Adrenal gland (tissue), 12 donors: ENCODE results near the gene REG1A. TPM values are rescaled to one million over a fixed set of nuclear protein-coding genes. Genes with fewer than 3 reads are reported as not detected.

Source experiments
- DNase-seq, 7 donors: peaks; one replicate each; pipeline ENCODE4 v3.0.0-alpha.2; 2019 to 2020
- H3K27ac ChIP-seq, 5 donors: fragments of 200-600 bp; sonication (generic) in 4 of 5; 1 replicate in 3 of 5; 2 replicates in 2 of 5; pipeline versions ENCODE4 v1.5.1 to v1.8.0; 2016 to 2020; ENCODE audit warnings: mild to moderate bottlenecking in 1 of 5
- H3K27me3 ChIP-seq: fragments of 200-600 bp; 2 replicates; pipeline ENCODE4 v1.8.0; 2021
- H3K36me3 ChIP-seq, 2 donors: fragments of 200-600 bp; replicated peaks in 1 of 2; 1 replicate in 1 of 2; 2 replicates in 1 of 2; pipeline versions ENCODE4 v1.5.1 to v1.8.0; 2018 to 2022
- H3K4me1 ChIP-seq, 2 donors: fragments of 200-600 bp; replicated peaks in 1 of 2; 1 replicate in 1 of 2; 2 replicates in 1 of 2; pipeline versions ENCODE4 v1.5.1 to v1.8.0; 2018 to 2021
- H3K4me3 ChIP-seq, 4 donors: fragments of 200-600 bp; sonication (generic) in 3 of 4; one replicate each; pipeline ENCODE4 v1.5.1; 2016 to 2018
- H3K9me3 ChIP-seq, 3 donors: fragments of 200-600 bp; sonication (generic) in 1 of 3; replicated peaks in 1 of 3; 1 replicate in 2 of 3; 2 replicates in 1 of 3; pipeline versions ENCODE4 v1.5.1 to v1.8.0; 2016 to 2021
- CTCF ChIP-seq, 6 experiments: fragments of 450-650 bp in 4 of 6; fragments of 200-600 bp in 2 of 6; sonication (generic) in 1 of 6; IDR thresholded peaks; 1 replicate in 5 of 6; 2 replicates in 1 of 6; pipeline versions ENCODE4 v1.5.1 to v1.8.0; 2016 to 2021; ENCODE audit warnings: antibody characterized with exemption in 6 of 6, mild to moderate bottlenecking in 2 of 6, moderate library complexity in 1 of 6
- POLR2A ChIP-seq, 2 donors: fragments of 450-650 bp; IDR thresholded peaks; one replicate each; pipeline ENCODE4 v1.6.1; 2017; ENCODE audit warnings: antibody characterized with exemption in 2 of 2, mild to moderate bottlenecking in 2 of 2, moderate library complexity in 1 of 2
- WGBS, 4 donors: extraction: QIAGEN DNeasy Blood & Tissue Kit in 2 of 4; methylation state at CpG; one replicate each; pipeline versions ENCODE4 v1.1.5 to v1.1.7; 2013 to 2017; 5-methylcytosine and 5-hydroxymethylcytosine counted together
- intact Hi-C, 2 donors: fragments of 100-400 bp; cut with DNase I; formaldehyde crosslinking; loops; one replicate each; pipeline versions ENCODE4 v1.14.1 to v1.15.0; 2022 to 2023
- polyA plus RNA-seq, 3 donors: library from polyadenylated mRNA; stranded (reverse); fragments of 200-250 nt in 2 of 3; fragments of 350-450 nt in 1 of 3; fragmentation: Illumina TruSeq in 1 of 3; extraction: RNeasy Lipid Tissue Mini Kit (QIAGEN cat#74804) in 1 of 3; gene quantifications; one replicate each; pipeline ENCODE4 v1.2.3, GENCODE V29; 2013 to 2014
- total RNA-seq, 9 donors: library from RNA; depleted of rRNA in 4 of 9; stranded (reverse); fragments of >200 nt in 4 of 9; fragments of 120-200 nt in 1 of 9; fragmentation: NEBNext Ultra II Directional in 1 of 9; extraction: Animal tissue kit (Norgen Biotek cat#: 25700) in 1 of 9; gene quantifications; one replicate each; pipeline versions ENCODE4 v1.1.0 to v1.2.4, GENCODE V29; 2013 to 2023
- donor health status: healthy with polysubstance abuse.
- donor health status: Bipolar disorder and iron deficiency.
- donor health status: DM: yes; HTN: yes; CAD: no.
- donor health status: DM: no; HTN: no; CAD: no.
- donor health status: DM: no; HTN: no; CAD: no.
- donor health status: DM: yes; HTN: yes; CAD: no.

The REG1A gene
- total and polyA plus RNA-seq, 12 donors = 0.42 to 19.5 (median 8.0) TPM; not detected in 7

- H3K36me3 ChIP-seq = no peaks in the 10 kb centered on the region
- WGBS, 4 donors = 87 to 92% (median 90%) methylated on average over 3 of the region's 3 CpGs
- intact Hi-C loops = no loop called here
- TF ChIP-seq CTCF (IDR thresholded peaks at IDR 0.05) (no peak), POLR2A (IDR thresholded peaks at IDR 0.05) (no peak)
- H3K27me3 ChIP-seq = no peaks in the 10 kb centered on the region
- H3K27ac ChIP-seq = no peak overlapping the region
- H3K4me1 ChIP-seq = no peaks in the 10 kb centered on the region
- no peak for DNase-seq
- no peaks in the 10 kb centered on the region for H3K9me3 ChIP-seq
- H3K4me3 ChIP-seq = no peak overlapping the region
Measured at GRCh38 chr2:79125721-79125985, 5.4 kb downstream of the REG1A start.

- 78 to 92% (median 81%) methylated on average over 3 of the region's 3 CpGs for WGBS, 4 donors
- intact Hi-C loops = no loop called here
- H3K27me3 ChIP-seq = no peaks in the 10 kb centered on the region
Measured at GRCh38 chr2:79128406-79128805, 8.1 kb downstream of the REG1A start.

GRCh38 chr2:79129260-79129659 lies 9.0 kb downstream of the REG1A start:
- Histone ChIP-seq H3K36me3 (no peaks in the 10 kb centered on the region), H3K27ac (no peak overlapping the region), H3K27me3 (no peaks in the 10 kb centered on the region), H3K4me1 (no peaks in the 10 kb centered on the region), H3K9me3 (no peaks in the 10 kb centered on the region), H3K4me3 (no peak overlapping the region)
- intact Hi-C loops = no loop called here
- no peak for DNase-seq
- TF ChIP-seq POLR2A (IDR thresholded peaks at IDR 0.05) (no peak), CTCF (IDR thresholded peaks at IDR 0.05) (no peak)
- 71 to 75% (median 73%) methylated on average over 6 of the region's 6 CpGs for WGBS, 4 donors

More at GRCh38 chr2:79128406-79128805, 8.1 kb downstream of the REG1A start:
- Histone ChIP-seq H3K4me1 (no peaks in the 10 kb centered on the region), H3K4me3 (no peak overlapping the region), H3K27ac (no peak overlapping the region), H3K36me3 (no peaks in the 10 kb centered on the region), H3K9me3 (no peaks in the 10 kb centered on the region)
- no peak for DNase-seq
- no peak for TF ChIP-seq POLR2A (IDR thresholded peaks at IDR 0.05)
- no peak for TF ChIP-seq CTCF (IDR thresholded peaks at IDR 0.05)

- H3K27me3 ChIP-seq = no peaks in the 10 kb centered on the region
- H3K27ac ChIP-seq = no peak overlapping the region
- H3K4me1 ChIP-seq = no peaks in the 10 kb centered on the region
- no peaks in the 10 kb centered on the region for H3K9me3 ChIP-seq
- no peak for DNase-seq
- TF ChIP-seq POLR2A (IDR thresholded peaks at IDR 0.05) (no peak), CTCF (IDR thresholded peaks at IDR 0.05) (no peak)
- H3K36me3 ChIP-seq = no peaks in the 10 kb centered on the region
- intact Hi-C loops = no loop called here
- H3K4me3 ChIP-seq = no peak overlapping the region
Measured at GRCh38 chr2:79129804-79130203, 9.5 kb downstream of the REG1A start.
